ENCODE measurements around the gene MARCHF7.

DNA sequence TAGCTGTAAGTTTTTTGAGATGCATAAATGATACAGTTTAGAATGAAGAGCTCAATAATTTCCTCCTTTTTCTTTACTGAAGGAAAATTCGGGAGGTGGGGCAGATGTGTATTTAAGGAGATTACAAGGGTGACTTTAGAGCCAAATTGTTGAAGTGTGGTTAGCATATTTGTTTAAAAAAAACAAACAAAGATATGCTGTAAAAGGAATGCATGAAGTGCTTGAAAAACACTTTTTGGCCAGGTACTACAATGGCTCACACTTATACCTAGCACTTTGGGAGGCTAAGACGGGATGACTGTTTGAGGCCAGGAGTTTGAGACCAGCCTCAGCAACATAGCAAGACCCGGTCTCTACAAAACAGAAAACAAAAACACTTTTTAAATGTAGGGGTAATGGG, 47.3 kb downstream of the MARCHF7 start:
- TF ChIP-seq ZHX1 (CRISPR knock-in tag; IDR thresholded peaks at IDR 0.05; ENCODE audit: low read depth) (no peak), ATF2 (CRISPR knock-in tag; IDR thresholded peaks at IDR 0.05) (no peak), HMGXB3 (CRISPR knock-in tag; IDR thresholded peaks at IDR 0.05; ENCODE audit: borderline replicate concordance) (no peak), ZNF12 (CRISPR knock-in tag; IDR thresholded peaks at IDR 0.05) (no peak), NFKBIZ (CRISPR knock-in tag; IDR thresholded peaks at IDR 0.05) (no peak), MYNN (CRISPR knock-in tag; IDR thresholded peaks at IDR 0.05; ENCODE audit: low read depth) (no peak)
- TF ChIP-seq, protein P1, sequence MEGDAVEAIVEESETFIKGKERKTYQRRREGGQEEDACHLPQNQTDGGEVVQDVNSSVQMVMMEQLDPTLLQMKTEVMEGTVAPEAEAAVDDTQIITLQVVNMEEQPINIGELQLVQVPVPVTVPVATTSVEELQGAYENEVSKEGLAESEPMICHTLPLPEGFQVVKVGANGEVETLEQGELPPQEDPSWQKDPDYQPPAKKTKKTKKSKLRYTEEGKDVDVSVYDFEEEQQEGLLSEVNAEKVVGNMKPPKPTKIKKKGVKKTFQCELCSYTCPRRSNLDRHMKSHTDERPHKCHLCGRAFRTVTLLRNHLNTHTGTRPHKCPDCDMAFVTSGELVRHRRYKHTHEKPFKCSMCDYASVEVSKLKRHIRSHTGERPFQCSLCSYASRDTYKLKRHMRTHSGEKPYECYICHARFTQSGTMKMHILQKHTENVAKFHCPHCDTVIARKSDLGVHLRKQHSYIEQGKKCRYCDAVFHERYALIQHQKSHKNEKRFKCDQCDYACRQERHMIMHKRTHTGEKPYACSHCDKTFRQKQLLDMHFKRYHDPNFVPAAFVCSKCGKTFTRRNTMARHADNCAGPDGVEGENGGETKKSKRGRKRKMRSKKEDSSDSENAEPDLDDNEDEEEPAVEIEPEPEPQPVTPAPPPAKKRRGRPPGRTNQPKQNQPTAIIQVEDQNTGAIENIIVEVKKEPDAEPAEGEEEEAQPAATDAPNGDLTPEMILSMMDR (CRISPR knock-in tag; IDR thresholded peaks at IDR 0.05), result no peak
